ENCODE data around the gene ZDHHC24.

Gene ZDHHC24

DNA sequence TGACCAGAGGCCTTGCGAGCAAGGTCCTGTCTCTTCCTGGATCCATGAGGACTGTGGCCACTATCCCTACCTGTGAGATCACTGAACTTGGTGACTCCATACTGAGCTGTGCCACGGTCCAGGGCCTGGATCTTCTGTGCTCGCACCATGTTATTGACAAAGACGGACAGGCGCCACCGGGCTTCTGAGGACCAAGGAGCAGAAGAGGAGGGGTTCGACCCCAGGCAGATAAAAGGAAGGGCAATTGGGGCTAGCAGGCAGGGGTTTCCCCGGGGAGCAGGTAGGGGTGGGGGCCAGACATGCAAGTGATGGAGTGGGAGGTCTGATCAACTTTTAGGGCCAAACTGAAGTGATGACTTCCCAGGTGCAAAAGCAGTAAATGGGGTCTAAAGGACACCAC lies 20.4 kb upstream of the ZDHHC24 start:
- no peak for DNase-seq (ENCODE audit: low read depth)

DNA sequence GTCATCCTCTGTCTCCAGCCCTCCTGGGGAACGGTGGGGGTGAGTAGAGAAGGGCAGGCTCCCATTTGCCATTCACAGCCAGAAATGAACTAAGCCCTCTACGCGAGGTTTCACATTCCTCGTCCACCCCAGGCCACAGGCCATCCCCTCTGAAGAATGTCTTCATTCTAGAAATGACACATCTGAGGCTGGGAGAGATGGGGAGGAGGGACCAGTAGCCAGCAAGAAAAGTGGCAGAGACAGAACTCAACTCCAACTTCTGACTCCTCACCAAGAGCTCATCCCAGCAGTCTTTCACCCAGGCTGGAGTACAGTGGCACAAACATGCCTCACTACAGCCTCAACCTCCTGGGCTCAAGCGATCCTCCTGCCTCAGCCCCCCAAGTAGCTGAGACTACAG lies 19.1 kb upstream of the ZDHHC24 start:
- no peak for DNase-seq (ENCODE audit: low read depth)

DNA sequence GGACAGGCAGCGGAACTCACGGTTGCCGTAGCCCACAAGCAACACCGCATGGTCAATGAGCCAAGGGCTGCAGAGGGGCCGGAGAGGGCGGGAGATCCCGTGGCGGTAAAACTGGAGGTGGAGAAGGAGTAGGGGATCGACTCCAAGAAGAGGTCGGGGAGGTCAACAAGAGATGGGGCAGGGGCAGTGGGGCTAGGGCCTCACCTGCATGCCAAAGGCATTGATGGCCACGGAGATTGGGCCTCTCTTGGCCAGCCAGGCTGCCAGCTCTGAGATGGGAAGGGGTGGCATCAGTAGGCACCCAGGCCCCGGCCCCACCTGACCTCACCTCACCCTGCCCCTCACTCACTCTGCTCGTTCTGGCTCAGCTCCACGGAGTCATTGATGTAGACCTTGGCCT lies 18.7 kb upstream of the ZDHHC24 start:
- DNase-seq (ENCODE audit: low read depth) = no peak

DNA sequence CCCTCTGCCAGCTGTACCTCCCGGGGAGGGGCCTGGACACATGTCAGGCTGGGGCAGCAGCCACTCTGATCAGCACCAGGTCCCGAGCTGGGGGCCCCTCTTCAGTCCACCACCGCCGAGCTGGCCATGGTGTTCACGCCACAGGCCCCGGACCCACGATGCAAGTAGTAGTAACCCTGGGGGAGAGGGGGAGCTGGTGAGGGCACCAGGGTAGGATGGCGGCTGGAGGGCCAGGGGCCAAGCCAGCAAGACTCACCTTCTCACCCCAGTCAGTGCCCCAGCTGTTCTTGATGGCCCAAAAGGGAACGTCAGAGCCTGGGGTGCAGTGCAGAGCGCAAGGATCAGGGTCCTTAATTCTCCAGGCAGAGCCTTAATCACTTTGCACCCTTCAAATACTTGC lies 18.0 kb upstream of the ZDHHC24 start:
- no peak for DNase-seq (ENCODE audit: low read depth)

DNA sequence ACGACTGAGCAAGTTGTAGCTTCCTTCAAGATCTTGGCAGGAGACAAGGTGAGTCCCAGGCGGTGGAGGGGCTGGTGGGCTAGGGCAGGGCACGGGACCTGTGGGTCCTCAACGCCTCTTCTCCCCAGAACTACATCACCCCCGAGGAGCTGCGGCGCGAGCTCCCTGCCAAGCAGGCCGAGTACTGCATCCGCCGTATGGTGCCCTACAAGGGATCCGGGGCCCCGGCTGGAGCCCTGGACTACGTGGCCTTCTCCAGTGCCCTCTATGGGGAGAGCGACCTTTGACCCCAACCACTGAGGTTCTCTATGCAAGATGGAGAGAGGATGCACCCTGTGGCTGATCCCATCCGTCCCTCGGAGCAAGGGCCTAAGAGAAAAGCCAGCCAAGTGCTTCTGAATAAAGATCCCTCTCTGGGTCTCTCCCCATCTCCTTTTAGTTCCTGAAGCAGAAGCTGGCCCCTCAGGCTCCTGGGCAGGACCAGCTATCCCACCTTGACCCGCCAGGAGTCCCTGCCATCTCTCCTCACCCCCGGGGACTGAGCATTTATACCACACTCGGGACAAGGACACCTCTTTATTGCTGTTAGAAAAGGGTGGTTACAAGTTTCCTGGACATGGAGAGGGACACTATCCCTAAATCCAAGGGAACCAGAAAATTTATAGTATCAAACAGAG lies 17.2 kb upstream of the ZDHHC24 start:
- no peak for DNase-seq (ENCODE audit: low read depth)

DNA sequence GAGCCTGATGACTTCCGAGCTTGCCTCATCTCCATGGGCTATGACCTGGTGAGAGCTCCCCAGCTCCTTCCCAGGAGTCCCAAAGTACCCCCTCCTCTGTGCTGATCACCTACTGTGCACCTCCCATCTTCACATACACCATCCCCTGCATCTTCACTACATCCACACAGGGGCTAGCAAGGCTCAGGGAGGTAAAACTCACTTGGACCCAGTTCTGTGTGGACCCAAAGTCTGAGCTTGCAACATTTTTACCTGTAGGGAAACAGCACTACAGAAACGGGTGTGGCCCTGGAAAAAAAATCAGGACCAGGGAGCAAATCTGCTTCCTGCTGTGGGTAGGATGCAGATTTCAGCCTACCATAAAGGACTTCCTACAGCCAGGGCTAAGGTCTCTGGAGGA lies 16.4 kb upstream of the ZDHHC24 start:
- DNase-seq (ENCODE audit: low read depth) = no peak

DNA sequence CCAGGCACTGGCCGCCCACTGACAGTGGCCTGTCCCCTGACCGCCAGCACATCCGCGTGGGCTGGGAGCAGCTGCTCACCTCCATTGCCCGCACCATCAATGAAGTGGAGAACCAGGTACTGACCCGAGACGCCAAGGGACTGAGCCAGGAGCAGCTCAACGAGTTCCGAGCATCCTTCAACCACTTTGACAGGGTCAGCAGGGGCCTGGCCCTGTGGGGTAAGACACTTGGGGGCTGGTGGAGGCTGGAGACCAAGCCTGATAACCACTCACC lies 16.1 kb upstream of the ZDHHC24 start:
- no peak for DNase-seq (ENCODE audit: low read depth)

DNA sequence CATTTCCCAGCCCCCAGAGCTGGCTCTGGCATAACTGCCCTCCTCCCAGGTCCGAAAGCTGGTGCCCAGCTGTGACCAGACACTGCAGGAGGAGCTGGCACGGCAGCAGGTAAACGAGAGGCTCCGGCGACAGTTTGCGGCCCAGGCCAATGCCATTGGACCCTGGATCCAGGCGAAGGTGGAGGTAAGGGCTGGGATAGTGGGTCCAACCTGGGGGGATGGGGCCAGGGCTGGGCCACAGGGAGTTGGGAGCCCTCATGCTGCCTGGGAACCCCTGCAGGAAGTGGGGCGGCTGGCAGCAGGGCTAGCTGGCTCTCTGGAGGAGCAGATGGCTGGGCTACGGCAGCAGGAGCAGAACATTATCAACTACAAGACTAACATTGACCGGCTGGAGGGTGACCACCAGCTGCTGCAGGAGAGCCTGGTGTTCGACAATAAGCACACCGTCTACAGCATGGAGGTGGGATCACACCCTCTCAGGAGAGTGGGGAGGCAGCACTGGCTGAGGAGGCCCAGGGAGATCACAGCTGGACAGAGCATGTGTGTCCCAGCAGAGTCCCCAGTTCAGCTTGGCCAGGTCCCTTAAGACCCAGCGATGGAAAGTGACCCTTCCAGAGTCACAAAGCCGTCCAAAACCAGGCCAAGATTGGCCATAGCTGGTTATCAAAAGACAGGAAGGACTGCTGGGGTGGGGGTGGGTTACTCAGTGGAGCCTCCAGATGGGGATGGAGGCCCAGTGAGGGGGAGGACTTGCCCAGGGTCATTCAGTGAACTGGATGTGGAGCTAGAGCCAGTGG lies 15.5 kb upstream of the ZDHHC24 start:
- no peak for DNase-seq (ENCODE audit: low read depth)

DNA sequence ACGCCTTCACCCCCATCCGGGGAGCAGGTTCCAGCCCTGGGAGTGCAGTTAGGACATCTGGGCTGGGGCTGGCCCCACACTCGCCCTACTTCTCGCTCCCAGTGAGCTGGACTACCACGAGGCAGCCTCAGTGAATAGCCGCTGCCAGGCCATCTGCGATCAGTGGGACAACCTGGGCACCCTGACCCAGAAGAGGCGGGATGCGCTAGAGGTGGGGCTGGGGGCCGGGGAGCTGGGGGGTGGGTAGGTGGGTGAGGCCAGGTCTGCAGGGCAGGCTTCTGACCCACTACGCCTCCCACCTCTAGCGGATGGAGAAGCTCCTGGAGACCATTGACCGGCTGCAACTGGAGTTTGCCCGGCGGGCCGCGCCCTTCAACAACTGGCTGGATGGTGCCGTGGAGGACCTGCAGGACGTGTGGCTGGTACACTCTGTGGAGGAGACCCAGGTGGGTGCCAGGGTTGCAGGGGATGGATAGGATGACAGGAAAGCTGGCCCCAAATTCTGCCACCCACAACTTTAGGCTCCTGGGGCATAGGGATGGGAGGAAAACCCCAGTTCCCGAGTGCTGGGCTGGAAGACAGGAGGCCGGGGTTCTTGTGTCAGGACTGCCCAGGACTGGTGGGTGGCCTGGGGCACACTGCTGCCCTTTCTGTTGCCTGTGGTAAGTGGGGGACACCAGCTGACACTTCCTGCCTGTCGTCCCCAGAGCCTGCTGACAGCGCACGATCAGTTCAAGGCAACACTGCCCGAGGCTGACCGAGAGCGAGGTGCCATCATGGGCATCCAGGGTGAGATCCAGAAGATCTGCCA lies 14.2 kb upstream of the ZDHHC24 start:
- DNase-seq (ENCODE audit: low read depth) = no peak

DNA sequence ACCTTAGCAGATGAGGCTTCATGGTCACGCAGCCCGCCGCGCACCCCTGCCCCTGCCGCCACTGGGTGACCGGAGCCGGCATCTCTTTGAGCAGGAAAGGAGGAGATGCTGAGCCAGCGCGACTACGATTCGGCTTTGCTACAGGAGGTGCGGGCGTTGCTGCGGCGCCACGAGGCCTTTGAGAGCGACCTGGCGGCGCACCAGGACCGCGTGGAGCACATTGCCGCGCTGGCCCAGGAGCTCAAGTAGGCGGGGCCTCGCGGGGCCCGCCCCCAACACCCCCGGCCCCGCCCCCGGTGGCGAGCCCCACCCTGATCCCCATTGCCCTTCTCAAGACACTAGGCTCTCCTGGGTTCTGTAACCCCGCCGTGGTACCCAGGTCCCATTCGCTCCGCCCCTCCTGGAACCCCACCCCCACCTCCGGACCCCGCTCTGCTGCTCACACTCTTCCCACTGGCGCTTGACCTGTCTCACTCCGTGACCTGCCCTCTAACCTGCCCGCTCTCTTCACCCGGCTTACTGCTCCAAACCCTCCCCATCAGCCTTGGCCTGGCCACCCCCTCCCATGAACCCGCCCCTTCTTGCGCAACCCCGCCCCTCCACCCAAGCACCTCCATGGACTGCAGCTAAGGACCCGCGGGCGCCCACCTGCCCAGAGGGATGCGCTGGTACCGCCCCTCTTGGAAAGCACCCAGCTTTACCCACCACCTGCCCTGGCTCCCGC lies 13.5 kb upstream of the ZDHHC24 start:
- DNase-seq (ENCODE audit: low read depth) = peak; percentile 33

DNA sequence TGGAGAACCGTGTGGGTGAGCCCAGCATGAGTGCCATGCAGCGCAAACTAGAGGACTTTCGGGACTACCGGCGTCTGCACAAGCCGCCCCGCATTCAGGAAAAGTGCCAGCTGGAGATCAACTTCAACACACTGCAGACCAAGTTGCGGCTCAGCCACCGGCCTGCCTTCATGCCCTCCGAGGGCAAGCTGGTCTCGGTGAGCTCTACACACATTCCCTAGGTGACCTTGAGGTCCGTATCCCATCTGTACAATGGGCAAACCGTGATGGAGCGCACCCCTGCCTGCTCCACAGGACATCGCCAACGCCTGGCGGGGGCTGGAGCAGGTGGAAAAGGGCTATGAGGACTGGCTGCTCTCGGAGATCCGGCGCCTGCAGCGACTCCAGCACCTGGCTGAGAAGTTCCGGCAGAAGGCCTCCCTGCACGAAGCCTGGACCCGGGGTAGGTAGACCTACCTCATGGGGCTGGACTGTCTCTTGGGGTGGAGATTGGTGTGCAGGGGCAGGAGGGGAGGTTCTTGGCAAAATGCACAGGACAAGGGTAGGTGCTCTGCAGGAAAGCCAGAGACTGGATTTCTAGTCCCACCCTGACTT lies 12.0 kb upstream of the ZDHHC24 start:
- no peak for DNase-seq (ENCODE audit: low read depth)

DNA sequence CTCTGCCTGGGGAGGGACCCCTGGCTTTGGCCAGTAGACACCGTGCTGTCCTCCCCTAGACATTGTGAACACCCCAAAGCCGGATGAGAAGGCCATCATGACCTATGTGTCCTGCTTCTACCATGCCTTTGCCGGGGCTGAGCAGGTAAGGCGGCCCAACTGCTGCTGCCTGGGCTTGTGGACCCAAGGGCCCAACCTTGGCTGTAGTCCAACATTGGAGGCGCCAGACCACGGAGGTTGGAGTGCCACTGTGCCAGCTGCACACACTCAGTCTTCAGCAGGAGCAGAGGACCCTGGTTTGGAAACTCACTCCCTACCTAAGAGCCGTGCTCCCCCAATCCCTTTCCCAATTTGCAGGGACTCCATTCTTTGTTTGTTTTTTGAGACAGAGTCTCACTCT lies 10.2 kb upstream of the ZDHHC24 start:
- DNase-seq (ENCODE audit: low read depth) = no peak

DNA sequence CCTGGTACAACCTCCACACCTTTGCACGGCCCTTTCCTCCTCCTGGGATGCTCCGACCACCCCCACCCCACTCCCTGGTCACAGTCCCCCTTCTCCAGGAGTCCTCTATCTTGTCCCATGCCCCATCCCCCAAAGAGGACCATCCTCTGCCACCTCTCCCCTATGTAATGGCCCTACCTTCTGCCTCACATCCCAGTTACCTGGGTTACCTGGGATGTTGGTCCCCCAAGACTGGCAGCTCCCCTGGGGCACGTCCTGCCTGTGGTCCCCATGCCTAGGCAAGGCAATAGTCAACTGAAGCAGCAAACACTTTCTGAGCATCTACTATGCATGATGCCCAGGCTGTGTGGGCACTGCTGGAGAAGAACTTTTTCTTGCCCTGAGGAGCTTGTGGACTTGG lies 9.6 kb upstream of the ZDHHC24 start:
- DNase-seq (ENCODE audit: low read depth) = no peak

DNA sequence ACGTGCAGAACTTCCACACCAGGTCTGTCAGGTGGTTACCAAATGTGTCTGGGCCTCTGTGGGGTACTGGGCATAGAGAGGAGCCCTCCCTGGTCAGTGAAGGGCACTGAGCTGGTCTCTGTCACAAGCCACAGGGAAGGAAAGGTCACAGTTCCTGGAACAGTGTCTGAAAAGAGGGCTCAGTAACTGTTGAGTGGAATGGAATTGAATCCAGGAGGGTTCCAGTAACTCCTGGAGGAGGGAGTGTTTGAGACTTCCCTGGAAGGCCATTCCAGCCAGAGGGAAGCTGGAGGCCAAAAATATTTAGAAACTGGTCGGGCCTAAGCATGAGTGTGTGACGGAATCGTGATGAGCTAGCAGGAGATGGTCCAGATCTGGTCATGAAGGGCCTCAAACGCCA lies 8.8 kb upstream of the ZDHHC24 start:
- DNase-seq (ENCODE audit: low read depth) = no peak

DNA sequence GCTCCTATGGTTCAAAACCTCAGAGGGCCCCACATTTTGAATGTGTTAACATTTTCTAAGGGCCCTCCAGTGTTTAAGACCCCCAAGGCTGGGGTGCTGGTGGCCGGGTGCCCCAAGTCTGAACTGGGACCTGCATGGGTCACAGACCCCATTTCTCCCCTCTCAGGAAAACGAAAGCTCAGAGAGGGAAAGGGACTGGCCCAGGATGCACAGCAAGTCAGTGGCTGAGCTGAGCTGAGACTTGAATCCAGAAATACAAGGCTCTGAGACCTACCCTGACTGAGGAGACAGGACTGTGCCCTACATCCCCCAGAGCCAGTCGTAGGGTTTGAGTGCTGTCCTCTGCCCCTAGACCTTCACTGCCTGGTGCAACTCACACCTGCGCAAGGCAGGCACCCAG lies 5.0 kb upstream of the ZDHHC24 start:
- no peak for DNase-seq (ENCODE audit: low read depth)

DNA sequence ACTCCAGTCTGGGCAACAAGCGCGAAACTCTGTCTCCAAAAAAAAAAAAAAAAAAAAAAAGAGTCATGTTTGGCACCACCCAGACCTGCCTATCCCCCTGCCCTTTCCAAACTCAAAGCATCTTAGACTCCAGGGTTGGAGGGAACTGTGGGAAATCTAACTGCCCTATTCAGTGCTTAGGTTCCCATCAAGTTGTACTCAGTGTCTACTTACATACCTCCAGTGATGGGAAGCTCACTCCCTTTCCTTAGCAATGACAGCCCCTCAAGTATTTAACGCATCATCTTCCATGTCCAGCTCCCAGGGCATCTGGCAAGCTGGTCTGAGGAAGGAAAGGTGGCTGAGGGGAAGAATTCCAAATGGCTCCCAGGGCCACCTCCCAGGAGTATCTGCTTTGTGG lies 3.8 kb upstream of the ZDHHC24 start:
- DNase-seq (ENCODE audit: low read depth) = no peak

DNA sequence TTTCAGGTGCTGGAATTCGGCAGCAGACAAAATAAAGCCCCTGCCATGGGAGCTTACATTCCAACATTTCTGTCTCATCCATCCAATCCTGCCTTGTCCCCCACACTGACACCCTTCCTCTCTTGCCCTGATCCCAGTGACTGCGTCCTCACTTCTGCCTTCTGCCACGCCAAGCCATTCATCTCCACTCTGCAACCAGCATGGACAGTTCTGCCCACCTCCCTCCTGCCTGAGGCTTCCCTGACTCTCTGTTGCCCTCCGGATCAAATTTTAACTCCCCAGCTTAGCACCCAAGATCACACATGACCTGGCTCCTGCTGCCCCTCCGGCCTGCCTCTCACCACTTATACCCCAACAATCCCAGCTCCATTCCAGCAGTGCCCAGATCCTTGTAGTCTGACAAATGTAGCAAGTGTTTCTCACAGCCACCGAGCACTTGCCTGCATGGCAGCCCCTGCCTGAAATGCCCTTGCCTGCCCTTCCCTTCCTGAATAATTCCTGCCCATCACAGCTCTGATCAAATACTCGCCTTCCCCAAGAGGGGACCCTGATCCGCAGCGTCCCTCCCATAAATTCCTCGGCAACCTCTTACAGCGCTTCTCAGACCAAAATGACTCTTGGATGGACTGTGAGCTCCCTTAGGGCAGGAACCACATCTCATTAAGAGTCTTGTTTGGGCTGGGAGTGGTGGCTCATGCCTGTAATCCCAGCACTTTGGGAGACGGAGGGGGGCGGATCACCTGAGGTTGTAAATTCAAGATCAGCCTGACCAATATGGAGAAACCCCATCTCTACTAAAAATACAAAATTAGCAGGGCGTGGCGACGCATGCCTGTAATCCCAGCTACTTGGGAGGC lies 3.2 kb upstream of the ZDHHC24 start:
- no peak for DNase-seq (ENCODE audit: low read depth)

DNA sequence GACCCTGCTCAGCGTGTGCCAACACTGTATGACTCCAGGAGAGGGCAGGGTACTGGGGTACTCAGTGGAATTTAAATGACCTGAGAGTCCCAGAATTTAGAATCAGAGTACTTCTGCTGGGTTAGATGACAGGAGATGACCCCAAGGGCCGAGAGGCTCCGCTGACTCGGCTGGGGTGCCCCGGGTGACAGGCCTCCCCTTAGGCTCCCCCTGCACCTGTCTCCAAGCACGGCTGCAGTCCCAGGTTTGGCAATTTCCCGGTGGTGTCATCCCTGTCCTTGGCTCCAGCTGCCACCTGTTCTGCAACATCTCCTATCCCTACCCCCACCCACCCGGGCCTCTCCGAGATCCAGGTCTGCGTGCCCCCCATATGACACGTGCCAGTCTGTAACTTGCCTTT lies 2.2 kb upstream of the ZDHHC24 start:
- DNase-seq (ENCODE audit: low read depth) = no peak

DNA sequence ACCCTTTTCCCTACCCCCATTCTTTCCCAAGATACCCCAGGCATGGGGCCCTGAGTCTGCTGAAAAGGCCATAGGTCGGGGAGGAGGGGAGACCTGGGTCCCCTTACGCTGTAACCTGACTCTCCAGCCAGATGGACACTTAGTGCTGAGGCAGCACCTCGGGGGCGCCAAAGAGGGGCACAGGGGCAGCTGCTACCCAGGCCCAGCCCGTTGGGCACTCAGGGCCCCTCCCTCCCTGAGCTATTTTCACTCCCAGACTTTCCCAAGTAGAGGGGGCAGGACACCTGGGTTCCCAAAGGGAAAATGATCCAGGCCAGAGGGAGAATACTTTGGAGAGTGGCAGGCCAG lies 1.8 kb upstream of the ZDHHC24 start:
- no peak for DNase-seq (ENCODE audit: low read depth)

DNA sequence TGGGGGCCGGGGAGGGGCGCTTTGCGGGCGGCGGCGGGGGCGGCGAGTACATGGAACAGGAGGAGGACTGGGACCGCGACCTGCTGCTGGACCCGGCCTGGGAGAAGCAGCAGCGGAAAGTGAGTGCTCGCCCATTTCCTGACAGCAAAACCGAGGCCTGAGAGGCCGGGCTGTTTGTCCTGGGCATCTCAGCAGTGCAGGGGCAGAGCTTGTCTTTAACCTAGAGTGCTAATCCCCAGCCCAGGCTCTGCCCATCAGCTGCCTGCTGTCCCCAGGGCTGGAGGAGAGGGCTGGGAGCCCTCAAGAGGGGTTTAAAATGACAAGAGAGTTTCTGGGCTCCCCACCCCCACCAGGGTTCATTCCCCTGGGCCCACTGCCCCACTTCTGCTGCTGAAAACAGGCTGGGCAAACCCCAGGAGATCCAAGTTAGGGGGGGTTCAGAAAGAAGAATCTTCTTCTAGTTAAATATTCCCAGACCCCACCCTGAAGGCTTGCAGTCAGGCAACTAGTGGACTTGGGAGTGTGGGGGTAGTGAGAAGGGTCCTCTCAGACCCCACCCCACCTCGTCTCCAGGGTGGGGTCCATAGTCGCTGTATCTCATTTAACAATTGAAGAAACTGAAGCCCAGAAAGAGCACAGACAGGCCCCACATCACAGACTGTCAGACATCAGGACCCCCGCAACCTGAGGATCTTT lies 1.3 kb upstream of the ZDHHC24 start:
- DNase-seq (ENCODE audit: low read depth) = no peak

All from EH (cell line).